GM19328 (cell line): ENCODE measurements around the gene TUBGCP6.

ENCODE experiments used
- ATAC-seq: cut with Tn5 transposase; IDR thresholded peaks from one replicate; pipeline ENCODE4 v1.9.1; 2021; ENCODE audit warnings: mild to moderate bottlenecking, moderate library complexity; ENCODE audit not compliant: unreplicated experiment

The TUBGCP6 gene

DNA sequence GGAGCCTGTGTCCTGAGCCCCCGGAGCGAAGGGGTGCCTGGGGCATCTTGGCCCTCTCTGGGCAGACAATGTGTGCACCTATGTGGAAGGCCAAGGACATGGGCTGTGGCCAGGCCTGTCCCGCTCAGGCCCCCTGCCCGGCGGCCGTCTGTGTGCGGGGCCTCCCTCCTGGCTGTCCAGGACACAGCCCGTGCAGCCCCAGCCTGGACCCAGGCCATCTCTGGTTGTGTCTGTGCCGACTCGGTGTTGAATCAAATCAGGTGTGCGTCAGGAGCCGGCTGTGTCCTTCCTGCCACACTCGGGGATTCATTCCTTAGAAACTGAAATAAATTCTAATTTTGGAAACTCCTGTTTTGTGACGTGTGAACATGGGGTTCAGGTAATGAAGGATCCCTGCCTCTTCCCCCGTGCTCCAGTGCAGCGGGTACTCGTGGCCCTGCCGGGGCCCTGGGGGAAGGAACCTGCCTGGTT is 45.5 kb downstream of the TUBGCP6 start:
- no peak for ATAC-seq

DNA sequence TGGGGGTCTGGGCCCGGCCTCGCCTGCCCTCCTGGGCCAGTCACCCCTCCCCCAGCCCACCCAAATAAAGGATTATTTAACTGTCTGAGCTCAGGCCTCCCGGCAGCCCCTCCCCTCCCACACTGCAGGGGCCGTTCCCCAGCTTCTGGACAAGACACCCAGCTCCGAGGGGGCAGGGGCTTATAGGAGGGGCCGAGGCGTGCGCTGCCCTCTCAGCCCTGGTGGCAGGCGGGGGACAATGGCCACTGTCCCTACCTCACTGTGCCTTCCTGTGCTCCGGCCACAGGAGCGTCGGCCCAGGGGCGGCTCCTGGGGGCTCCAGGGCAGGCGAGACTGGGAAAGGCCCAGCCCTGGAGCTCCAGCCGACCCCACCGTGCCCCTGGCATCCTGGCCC is 46.2 kb downstream of the TUBGCP6 start:
- no peak for ATAC-seq

DNA sequence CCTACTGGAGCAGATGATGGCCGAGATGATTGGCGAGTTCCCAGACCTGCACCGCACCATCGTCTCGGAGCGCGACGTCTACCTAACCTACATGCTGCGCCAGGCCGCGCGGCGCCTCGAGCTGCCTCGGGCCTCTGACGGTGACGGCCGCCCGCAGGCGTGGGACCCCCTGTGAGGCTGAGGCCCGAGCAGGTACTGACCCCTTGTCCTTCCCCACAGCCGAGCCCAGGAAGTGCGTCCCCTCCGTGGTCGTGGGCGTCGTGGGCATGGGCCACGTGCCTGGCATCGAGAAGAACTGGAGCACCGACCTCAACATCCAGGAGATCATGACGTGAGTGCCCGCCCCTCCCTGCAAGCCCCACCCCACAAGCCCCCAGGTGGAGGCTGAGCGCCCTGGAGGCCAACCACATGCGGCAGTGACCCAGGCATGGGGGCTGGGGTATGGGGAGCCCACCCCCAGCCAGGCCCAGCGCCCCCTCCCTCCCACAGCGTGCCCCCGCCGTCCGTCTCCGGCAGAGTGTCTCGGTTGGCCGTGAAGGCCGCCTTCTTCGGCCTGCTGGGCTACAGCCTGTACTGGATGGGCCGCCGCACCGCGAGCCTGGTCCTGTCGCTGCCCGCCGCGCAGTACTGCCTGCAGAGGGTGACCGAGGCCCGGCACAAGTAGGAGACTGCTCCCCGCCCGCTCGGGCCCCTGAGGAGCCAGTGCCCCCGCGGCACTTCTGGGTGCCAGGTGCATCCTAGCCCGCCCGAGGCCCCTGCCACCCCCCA is 46.8 kb downstream of the TUBGCP6 start:
- no peak for ATAC-seq

DNA sequence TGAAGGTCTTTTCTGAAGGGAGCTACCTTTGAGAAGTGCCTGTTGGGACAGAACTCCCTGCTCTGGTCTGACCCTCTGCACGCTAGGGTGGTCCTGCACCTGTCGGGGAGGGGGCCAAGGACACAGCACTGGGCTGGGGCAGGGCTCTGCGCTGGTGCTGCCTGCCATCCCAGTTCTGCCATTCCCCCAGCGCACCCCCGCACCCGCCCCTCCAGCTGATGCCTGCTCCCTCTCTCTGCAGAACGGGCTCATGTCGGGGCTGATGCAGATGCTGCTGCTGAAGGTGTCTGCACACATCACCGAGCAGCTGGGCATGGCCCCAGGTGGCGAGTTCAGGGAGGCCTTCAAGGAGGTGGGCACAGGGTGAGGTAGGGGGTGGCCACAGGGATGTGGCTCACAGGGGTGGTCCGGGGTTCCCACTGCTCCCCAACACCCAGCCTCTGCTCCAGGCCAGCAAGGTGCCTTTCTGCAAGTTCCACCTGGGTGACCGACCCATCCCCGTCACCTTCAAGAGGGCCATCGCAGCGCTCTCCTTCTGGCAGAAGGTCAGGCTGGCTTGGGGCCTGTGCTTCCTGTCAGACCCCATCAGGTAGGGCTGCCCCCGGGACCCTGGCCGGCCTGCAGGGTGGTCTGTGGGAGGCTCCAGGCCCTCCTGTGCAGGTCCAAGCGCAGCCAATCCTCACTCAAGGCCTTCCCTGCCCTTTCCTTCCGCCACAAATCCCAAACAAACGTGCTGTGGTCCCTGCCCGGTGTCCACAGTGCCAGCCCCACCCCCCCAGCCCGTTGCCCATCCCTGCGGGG is 47.6 kb downstream of the TUBGCP6 start:
- no peak for ATAC-seq

DNA sequence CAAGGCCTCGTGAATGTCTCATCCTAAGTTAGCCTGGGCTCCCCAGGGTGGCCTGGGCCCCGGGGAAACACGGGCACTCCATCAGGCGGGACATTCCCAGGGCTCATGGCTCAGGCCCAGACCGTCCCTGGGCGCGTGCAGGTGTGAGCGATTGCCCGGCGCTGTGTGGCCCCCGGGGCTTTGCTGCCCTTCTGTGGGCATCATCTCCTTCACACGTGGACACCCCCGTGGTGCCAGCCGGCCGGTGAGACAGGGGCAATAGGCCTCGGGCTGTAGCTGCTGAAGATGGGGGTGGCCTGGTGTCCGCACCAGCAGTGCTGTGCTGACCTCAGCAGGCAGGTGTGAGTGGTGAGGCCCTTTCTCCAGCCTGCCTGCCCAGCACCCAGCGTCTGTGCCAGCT is 48.6 kb downstream of the TUBGCP6 start:
- ATAC-seq = no peak

DNA sequence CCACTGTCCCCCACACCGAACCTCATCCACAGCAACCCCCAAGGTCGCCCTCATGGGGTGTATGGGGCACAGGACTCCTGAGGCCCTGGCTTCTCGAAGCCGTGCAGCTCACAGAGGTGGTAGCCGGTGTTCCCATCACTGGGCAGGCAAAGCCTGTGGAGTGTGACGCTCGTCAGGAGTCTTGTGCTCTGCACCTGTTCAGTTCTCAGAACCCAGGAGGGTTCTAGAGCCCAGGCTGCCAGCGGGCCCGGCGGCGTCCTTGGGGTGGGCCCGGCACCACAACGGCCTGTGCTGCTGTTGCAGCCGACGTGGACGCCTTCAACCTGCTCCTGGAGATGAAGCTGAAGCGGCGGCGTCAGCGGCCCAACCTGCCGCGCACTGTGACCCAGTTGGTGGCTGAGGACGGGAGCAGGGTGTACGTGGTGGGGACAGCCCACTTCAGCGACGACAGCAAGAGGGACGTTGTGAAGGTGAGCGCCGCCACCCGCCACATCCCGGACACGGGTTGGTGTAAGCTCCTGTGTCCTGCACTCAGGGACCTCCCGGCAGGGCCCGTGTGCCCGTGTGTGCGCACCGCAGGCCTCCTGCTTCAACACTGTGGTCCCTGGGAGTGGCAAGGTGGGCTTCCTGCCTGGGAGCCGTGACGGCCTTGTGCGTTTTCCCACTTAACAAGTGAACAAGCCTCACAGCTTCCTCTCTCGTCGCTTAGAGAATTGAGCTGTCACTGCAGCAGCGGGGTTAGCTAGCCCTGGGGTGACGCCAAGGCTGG is 50.6 kb downstream of the TUBGCP6 start:
- ATAC-seq = no peak

DNA sequence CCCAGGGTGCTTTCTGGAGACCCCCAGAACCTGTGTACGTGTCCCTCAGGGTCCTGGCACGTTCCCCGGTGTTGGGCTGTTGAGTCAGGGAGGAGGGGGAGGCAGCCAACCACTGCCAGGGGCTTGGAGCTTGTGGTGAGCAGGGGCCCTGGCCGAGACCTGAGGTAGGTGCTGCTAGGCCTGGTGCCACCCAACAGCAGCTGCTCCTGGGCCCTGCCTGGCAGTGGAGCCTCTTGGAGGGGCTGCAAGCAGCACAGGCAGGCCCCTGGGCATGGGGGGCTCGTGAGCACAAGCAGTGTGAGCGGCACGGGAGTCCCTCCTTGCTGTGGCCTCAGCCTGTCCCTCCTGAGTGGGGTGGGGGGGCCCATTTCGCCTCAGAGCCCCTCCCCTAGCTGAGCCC is 51.2 kb downstream of the TUBGCP6 start:
- ATAC-seq = no peak

DNA sequence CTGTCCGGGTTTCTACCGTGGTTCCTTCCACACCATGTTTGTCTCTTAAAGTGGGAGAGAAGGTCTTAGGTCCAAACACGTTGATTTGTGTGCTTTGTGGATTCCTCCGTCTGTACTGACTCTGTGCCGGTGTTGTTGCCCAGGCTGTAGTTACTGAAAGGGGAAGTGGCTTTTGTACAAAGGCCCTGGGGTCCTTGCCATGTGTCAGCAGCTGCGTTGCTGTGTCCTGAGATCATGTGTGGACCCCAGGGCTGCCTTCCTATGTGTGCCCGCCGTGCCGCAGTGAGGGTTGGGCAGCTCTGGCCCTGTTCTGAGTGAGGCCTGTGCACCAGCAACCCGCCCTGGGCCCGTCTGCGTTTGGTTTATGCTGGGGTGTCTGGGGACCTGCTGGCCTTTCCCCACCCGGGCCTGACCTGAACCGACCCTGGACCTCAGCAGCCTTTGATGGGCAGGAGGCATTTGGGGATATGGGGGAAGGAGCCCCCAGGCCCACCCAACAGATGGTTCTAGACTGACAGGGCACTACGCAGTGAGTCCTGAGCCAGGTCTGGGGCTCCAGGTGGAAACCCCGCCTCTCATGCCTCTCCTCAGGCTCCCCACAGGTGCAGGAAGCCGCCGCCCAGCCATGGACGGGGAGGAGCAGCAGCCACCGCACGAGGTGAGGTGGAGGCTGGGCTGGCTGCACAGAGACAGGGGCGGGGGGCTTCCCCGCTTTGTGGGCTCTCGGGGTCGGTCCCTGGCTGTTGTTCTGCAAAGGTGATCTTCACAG is 52.2 kb downstream of the TUBGCP6 start:
- ATAC-seq = no peak

DNA sequence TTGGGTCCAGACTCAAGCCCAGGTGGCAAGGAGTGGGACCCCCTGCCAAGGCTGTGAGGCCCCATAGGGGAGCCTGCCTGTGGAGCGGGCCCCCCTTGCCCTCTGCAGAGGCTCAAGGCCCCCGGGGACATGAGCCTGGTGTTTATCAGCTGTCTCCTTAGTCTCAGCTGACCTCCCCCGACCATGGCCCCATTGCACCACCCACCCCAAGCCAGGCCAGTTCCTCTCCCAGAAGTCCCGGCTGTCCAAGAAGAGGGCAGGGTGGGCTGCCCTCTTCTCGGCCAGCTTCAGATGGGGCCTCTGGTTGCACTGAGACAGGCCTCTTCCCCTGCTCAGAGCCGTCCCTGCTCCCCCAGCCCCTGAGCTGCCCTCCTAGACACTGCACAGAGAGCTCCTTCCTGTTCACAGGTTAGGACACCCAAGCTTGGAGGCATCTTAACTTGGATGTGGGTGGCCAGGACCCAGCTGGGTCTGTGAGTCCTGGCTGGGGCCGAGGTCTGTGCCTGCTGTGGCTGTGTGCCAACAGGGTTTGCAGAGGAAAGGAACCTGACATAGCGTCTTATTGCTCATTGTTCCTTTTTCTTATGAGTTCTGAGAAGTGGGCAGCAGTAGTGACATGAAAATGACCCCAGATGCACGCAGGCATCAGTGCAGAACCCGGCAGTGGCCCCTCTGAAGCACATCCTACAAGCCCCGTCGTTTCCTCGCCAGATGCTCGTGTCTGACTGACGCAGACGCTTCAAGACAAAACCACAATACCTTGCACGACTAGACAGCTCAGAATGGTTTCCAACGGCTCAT is 53.7 kb downstream of the TUBGCP6 start:
- no peak for ATAC-seq

DNA sequence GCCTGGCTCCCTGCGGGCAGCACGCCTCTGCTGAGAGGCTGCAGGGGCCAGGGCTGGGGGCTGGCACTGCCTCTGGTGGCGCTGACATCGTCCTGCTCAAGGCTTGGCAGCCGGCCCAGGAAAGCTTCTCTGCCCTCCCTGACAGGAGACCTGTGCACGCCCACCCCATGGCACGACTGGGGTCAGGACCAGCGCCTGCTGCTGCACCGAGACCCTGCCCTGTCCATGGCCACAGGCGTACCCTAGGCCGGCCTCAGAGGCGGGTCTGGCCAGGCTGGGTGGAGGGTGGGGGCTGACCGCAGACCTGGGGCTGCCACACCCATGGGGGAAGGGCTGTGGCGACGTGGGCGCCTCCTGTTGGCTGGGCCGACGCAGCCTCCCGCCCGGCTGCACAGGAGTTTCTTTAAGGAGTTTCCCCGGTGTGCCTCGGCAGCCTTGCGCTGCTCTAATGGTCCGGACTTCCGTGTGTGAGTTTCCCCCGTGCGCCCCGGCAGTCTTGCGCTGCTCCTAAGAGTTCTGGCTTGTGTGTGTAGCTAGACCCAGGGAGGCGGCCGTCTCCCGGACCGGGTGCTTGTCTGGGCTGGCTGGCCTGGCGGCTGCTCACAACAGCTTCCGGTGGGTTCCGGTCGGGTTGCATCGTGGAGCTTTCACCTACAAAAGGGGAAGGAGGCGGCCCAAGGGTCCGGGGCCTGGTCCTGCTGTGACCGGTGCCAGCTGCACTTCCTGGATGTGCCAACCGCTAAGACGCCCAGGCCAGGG is 54.5 kb downstream of the TUBGCP6 start:
- peak; percentile 44 for ATAC-seq

DNA sequence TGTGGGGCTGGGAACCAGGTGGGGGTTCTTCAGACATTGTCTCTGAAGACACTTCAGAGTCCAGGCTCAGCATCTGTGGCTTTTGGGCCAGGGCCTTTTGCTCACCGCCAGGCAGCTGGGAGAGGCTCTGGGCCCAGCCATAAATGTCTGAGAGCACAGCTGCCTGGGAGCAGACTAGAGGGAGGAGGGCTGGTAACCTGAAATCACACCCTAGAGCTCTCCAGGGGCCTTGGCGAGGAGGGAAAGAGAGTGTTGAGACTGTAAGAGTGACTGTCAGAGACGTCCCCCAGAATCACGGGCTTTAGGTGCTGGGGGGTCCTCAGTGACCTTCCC is 55.0 kb downstream of the TUBGCP6 start:
- ATAC-seq = no peak

DNA sequence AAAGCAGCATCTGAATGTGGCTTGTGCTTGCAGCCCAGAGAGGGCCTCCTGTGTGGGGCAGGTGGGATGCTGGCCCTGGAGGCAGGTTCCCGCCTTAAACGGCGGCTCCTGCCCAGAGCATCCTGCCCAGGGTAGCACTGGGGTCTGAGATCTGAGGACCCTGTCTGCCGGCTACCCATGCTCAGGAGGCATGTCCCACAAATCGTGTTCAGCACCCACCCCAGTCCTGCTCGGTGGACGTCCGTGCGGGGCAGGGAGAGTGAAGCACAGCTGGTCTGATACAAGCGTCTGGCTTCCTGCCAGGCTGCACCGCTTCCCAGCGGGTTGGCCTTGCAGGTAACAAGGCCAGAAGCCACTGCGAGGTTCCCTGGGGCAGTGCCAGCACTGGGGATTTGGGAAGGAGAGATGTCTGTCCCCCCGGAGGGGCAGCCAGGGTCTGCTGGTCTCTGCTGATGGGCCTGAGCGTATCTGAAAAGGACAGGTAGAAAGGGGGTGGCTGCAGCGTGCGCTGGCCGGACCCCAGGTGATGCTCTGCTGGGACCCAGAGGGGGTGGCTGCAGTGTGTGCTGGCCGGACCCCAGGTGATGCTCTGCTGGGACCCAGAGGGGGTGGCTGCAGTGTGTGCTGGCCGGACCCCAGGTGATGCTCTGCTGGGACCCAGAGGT is 55.5 kb downstream of the TUBGCP6 start:
- ATAC-seq = no peak

DNA sequence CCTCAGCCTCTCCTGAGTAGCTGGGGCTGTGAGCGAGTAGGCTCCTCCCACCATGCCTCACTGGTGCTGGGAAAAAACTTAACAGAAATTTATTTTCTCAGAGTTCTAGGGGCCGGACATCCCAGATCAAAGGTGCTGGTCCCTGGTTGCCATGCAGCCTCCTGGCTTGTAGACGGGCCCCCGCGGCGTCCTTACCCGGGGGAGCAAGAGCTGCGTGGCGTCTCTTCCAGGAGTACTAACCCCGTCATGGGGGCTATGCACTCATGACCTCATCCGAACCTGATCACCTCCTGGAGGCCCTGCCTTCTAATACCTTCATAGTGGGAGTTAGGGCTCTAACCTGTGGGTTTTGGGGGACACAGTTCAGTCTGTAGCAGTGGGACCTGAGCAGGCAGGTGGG is 56.5 kb downstream of the TUBGCP6 start:
- ATAC-seq = no peak

DNA sequence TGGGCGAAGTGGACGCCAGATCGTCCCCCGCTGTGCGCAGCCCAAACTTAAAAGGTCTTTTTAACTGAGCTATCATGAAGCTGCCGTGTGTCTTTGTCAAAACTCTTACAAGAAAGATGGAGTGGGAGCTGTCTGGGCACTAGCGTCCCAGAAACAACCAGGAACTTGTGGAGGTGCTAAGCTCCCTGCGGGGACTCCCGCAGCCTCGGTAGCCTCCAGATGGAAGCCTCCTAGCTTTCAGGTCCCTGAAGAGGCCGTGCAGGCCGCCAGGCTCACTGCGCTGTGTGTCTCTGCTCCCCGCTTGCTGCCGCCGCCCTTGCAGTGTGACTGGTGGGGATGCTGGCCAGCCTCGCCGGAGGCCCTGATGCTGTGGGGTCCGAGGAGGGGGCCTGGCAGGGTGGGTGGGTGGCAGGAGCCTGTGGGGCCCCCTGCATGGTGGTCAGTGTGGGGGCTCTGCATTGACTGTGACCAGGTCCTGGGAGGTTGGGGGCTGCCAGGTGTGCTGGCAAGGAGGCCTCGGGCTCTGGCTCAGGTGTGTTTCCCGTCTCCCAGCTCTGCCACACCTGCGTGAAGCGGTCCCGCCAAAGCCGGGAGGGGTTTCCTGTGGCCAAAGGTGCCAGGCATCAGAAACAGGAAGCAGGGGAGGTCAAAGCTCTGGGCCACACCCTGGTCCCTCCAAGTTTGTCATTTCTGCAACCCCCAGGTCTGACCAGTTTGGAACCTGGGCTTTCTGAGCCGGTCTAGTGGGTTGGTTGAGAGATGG is 57.9 kb downstream of the TUBGCP6 start:
- no peak for ATAC-seq

DNA sequence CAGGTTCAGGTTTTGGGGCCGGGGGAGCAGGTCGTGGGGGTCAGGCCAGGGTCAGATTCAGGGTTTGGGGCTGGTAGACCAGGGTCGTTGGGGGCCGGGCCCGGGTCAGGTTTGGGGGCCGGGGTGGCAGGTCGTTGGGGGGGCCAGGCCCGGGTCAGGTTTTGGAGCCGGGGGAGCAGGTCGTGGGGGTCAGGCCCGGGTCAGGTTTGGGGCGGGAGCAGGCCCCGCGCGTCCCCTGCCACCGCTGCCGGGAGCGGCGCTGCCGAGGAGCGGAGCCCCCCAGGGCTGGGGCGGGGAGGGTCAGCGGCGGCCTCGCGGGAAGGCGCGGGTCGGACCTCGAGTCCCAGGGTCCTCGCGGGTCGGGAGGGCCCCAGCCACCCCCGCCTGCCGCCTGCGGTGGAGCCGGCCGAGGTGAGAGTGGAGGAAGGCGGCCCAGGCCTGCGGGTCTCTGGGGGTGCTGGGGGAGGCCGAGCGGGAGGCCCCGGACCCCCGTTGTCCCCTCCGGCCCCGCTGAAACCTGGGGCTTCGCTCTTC is 58.6 kb downstream of the TUBGCP6 start:
- no peak for ATAC-seq

DNA sequence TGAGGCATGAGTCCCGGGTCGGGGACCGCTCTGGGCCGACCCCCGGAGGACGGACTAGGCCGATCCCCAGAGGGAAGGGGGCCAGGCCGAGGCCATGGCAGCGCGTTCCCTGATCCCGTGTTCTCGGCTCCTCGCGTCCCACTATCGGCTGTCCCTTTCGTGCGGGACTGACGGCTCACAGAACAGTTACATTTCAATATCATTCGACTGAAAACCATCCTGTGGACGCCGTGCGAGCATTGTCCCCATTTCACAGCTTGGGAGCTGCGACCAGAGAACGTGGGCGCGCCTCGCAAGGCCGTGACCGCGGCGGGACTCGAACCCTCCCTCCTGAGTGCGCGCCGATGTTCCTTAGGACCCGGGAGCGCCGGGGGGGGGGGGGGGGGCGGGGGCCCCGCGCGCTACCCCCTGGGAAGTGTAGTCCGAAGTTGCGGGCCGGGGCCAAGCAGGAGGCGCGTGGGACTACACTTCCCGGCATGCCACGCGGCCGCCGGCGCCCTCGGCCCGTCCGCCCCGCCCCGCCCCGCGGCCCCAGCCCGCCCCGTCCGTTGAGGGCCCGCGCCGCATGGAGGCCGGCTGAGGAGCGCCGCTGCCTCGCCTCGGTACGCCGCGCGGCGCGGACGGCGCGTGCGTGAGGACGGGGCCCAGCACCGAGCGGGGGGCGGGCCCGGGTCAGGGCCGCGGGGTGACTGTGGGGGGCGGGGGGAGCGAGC is 59.3 kb downstream of the TUBGCP6 start, which contains the start of gene TRABD:
TRABD (plus strand) TSS at position 539 of the 713 bp plus-strand sequence. CDS start 7,148 bp downstream, outside the sequence.
- no peak for ATAC-seq

DNA sequence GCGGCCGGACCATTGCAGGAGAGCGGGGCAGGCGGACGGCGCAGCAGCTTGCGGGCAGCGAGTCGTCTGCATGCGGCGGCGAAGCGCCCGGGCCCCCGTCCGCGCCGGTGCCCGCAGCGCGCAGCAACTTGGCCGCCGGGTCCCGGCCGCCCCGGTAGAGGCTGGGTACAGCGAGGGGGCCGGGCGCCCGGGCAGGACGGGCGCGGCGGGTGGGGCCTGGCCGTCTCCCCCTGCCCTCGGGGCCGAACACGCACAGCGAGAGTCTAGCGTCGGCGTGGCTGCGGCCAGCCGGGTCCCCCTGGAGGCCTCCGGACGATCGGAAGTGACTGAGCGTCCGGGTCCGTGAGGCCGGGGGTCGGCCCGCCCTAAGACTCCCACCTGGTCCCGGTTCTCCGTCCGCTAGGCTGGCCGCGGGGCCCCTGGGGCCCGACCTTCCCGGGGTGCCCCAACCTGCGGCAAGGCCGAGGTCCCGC is 59.9 kb downstream of the TUBGCP6 start:
- ATAC-seq = no peak
